ENCODE data around the gene TCP11. TPM values are rescaled to one million over a fixed set of nuclear protein-coding genes. Genes with fewer than 3 reads are reported as not detected.
A peak's percentile ranks its signal among the peaks of the same experiment; 100 is the strongest.

The TCP11 gene
- total and polyA plus RNA-seq, 5 donors from 2014 or later: not detected

DNA sequence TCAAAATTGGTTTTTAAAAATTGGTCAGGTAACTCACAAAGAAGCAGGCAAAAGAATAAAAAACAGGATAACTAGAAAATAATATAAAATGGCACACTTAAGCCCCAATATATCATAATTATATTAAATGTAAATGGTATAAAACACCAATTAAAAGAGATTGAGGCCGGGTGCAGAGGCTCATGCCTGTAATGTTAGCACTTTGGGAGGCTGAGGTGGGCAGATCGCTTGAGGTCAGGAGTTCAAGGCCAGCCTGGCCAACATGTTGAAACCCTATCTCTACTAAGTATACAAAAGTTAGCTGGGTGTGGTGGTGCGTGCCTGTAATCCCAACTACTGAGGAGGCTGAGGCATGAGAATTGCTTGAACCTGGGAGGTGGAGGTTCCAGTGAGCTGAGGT, 36.1 kb downstream of the TCP11 start:
- DNase-seq: no peak
- Histone ChIP-seq H3K4me1 (ENCODE audit: control insufficient read depth, insufficient read depth, low read length, poor library complexity, severe bottlenecking) (peaks cover 4% of the 10 kb centered on the region), H3K36me3 (ENCODE audit: control insufficient read depth, insufficient read depth, low read length) (no peaks in the 10 kb centered on the region), H3K9me3 (ENCODE audit: control insufficient read depth in 2 of 2, low read length in 2 of 2) (no peaks in the 10 kb centered on the region), H3K27ac (ENCODE audit: insufficient read depth, low read length, poor library complexity, severe bottlenecking) (no peak overlapping the region), H3K4me3 (ENCODE audit: low read depth, low read length) (no peak overlapping the region), H3K27me3 (ENCODE audit: control insufficient read depth, insufficient read depth, low read length) (no peaks in the 10 kb centered on the region)
- peaks cover 0 to 4% (median 0%) of the 10 kb centered on the region in 7 donors for H3K9me3 Mint-ChIP-seq
- peaks cover 4% of the 10 kb centered on the region for H3K36me3 Mint-ChIP-seq
- H3K27ac Mint-ChIP-seq: no peak overlapping the region
- H3K4me1 Mint-ChIP-seq: peaks cover 3 to 13% (median 8%) of the 10 kb centered on the region in 4 donors
- H3K27me3 Mint-ChIP-seq: no peaks in the 10 kb centered on the region
- no peak overlapping the region for H3K4me3 Mint-ChIP-seq
- ATAC-seq (ENCODE audit: low read depth in 2 of 2): no peak

- Histone ChIP-seq H3K9me3 (ENCODE audit: control insufficient read depth in 2 of 2, low read length in 2 of 2) (no peaks in the 10 kb centered on the region), H3K36me3 (ENCODE audit: control insufficient read depth, insufficient read depth, low read length) (no peaks in the 10 kb centered on the region), H3K4me3 (ENCODE audit: low read depth, low read length) (no peak overlapping the region), H3K4me1 (ENCODE audit: control insufficient read depth, insufficient read depth, low read length, poor library complexity, severe bottlenecking) (no peaks in the 10 kb centered on the region), H3K27ac (ENCODE audit: insufficient read depth, low read length, poor library complexity, severe bottlenecking) (no peak overlapping the region), H3K27me3 (ENCODE audit: control insufficient read depth, insufficient read depth, low read length) (no peaks in the 10 kb centered on the region)
- DNase-seq: no peak
- H3K36me3 Mint-ChIP-seq: no peaks in the 10 kb centered on the region
- no peaks in the 10 kb centered on the region for H3K9me3 Mint-ChIP-seq
- no peak overlapping the region for H3K27ac Mint-ChIP-seq
- peaks cover 10% of the 10 kb centered on the region for H3K27me3 Mint-ChIP-seq
- no peak overlapping the region for H3K4me3 Mint-ChIP-seq
- peaks cover 0 to 4% (median 0%) of the 10 kb centered on the region in 4 donors for H3K4me1 Mint-ChIP-seq
- ATAC-seq (ENCODE audit: low read depth in 2 of 2): no peak
Observed at GRCh38 chr6:35099116-35099515, 42.0 kb downstream of the TCP11 start.

DNA sequence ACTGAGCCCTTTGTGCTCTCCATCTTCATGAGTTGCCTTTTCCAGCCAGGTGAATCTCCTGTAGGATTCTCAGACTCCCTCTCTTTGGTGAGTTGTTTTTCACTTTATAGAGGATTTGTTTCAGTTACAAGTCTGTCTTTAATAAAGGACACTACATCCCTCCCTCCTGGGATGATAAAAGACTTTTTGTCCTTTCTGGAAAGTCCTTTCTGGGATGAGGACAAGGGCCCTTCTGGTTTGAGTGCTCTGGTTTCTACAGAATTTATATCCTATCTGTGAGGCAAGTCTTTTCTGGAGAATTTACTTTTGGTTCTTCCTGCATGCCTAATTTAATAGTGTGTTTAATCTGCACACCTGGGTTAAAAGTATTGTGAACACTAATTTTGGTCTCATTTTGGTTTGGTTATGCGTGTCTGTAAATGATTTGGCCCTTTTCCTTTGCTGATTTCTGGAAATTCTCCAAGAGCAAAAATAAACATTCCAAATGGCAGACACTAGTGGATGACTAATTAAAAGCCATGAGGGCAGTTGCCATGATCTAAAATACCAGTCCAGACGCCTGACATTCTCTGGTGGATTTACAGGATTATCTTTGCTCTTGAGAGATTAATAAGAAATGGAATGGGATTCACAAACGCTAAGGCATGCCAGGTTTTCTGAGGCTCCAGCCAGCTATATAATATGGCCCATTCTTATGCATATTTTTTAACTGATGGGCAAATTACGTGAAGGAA, 44.8 kb downstream of the TCP11 start:
- Histone ChIP-seq H3K4me3 (ENCODE audit: low read depth, low read length) (no peak overlapping the region), H3K9me3 (ENCODE audit: control insufficient read depth in 2 of 2, low read length in 2 of 2) (no peaks in the 10 kb centered on the region), H3K36me3 (ENCODE audit: control insufficient read depth, insufficient read depth, low read length) (no peaks in the 10 kb centered on the region), H3K27ac (ENCODE audit: insufficient read depth, low read length, poor library complexity, severe bottlenecking) (no peak overlapping the region), H3K4me1 (ENCODE audit: control insufficient read depth, insufficient read depth, low read length, poor library complexity, severe bottlenecking) (no peaks in the 10 kb centered on the region), H3K27me3 (ENCODE audit: control insufficient read depth, insufficient read depth, low read length) (no peaks in the 10 kb centered on the region)
- Mint-ChIP-seq H3K27ac (no peak overlapping the region), H3K4me1 (peaks cover 0 to 4% (median 0%) of the 10 kb centered on the region in 4 donors), H3K9me3 (no peaks in the 10 kb centered on the region), H3K36me3 (peaks cover 4% of the 10 kb centered on the region), H3K27me3 (peaks cover 11% of the 10 kb centered on the region), H3K4me3 (no peak overlapping the region)
- DNase-seq (no peak), ATAC-seq (ENCODE audit: low read depth in 2 of 2) (no peak)

DNA sequence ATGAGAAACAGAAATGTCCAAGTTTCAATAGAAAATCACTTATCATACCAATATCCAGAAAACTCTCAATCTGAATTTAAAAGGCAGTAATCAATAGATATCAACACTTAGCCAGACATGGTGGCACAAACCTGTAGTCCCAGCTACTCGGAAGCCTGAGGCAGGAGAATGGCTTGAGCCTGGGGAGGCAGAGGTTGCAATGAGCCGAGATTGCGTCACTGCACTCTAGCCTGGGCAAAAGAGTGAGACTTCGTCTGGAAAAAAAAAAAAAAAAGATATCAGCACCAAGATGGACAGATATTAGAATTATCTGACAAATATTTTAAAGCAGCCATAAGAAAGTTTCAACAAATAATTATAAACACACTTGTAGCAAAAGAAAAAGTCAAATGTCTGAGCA, 47.0 kb downstream of the TCP11 start:
- peaks cover 3% of the 10 kb centered on the region for H3K36me3 ChIP-seq (ENCODE audit: control insufficient read depth, insufficient read depth, low read length)
- no peak for DNase-seq
- H3K27ac ChIP-seq (ENCODE audit: insufficient read depth, low read length, poor library complexity, severe bottlenecking): no peak overlapping the region
- no peak overlapping the region for H3K4me3 ChIP-seq (ENCODE audit: low read depth, low read length)
- H3K27ac Mint-ChIP-seq: no peak overlapping the region
- peaks cover 15% of the 10 kb centered on the region for H3K27me3 Mint-ChIP-seq
- H3K27me3 ChIP-seq (ENCODE audit: control insufficient read depth, insufficient read depth, low read length): no peaks in the 10 kb centered on the region
- no peaks in the 10 kb centered on the region for H3K9me3 Mint-ChIP-seq
- ATAC-seq (ENCODE audit: low read depth in 2 of 2): no peak
- H3K4me1 ChIP-seq (ENCODE audit: control insufficient read depth, insufficient read depth, low read length, poor library complexity, severe bottlenecking): no peaks in the 10 kb centered on the region
- H3K9me3 ChIP-seq (ENCODE audit: control insufficient read depth in 2 of 2, low read length in 2 of 2): no peaks in the 10 kb centered on the region
- no peak overlapping the region for H3K4me3 Mint-ChIP-seq
- H3K4me1 Mint-ChIP-seq: peaks cover 0 to 4% (median 0%) of the 10 kb centered on the region in 4 donors
- peaks cover 22% of the 10 kb centered on the region for H3K36me3 Mint-ChIP-seq

GRCh38 chr6:35093783-35094182, 47.4 kb downstream of the TCP11 start:
- Histone ChIP-seq H3K27ac (ENCODE audit: insufficient read depth, low read length, poor library complexity, severe bottlenecking) (no peak overlapping the region), H3K4me1 (ENCODE audit: control insufficient read depth, insufficient read depth, low read length, poor library complexity, severe bottlenecking) (no peaks in the 10 kb centered on the region), H3K9me3 (ENCODE audit: control insufficient read depth in 2 of 2, low read length in 2 of 2) (no peaks in the 10 kb centered on the region), H3K27me3 (ENCODE audit: control insufficient read depth, insufficient read depth, low read length) (no peaks in the 10 kb centered on the region), H3K4me3 (ENCODE audit: low read depth, low read length) (no peak overlapping the region), H3K36me3 (ENCODE audit: control insufficient read depth, insufficient read depth, low read length) (peaks cover 3% of the 10 kb centered on the region)
- DNase-seq (no peak), ATAC-seq (ENCODE audit: low read depth in 2 of 2) (no peak)
- H3K4me3 Mint-ChIP-seq: no peak overlapping the region
- no peak overlapping the region for H3K27ac Mint-ChIP-seq
- peaks cover 15% of the 10 kb centered on the region for H3K27me3 Mint-ChIP-seq
- H3K9me3 Mint-ChIP-seq: no peaks in the 10 kb centered on the region
- peaks cover 0 to 4% (median 0%) of the 10 kb centered on the region in 4 donors for H3K4me1 Mint-ChIP-seq
- H3K36me3 Mint-ChIP-seq: peaks cover 23% of the 10 kb centered on the region

DNA sequence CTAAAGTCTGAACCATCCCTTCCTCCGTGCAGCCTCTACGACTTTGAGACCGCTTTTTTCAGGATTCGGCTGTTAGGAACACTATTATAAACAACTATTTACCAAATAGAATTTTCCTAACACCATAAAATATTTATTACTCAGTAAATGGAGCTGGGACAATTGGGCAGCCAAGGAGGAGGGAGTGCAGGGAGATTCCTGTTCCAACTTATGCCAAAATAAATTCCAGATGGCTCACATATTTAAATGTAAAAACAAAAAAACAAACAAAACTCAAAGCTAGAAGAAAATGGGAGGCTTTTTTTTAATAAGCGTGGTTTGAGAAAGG, 48.1 kb downstream of the TCP11 start:
- H3K27ac Mint-ChIP-seq: no peak overlapping the region
- no peaks in the 10 kb centered on the region for H3K9me3 ChIP-seq (ENCODE audit: control insufficient read depth in 2 of 2, low read length in 2 of 2)
- H3K36me3 Mint-ChIP-seq: peaks cover 23% of the 10 kb centered on the region
- H3K4me3 ChIP-seq (ENCODE audit: low read depth, low read length): no peak overlapping the region
- no peaks in the 10 kb centered on the region for H3K27me3 ChIP-seq (ENCODE audit: control insufficient read depth, insufficient read depth, low read length)
- H3K4me1 Mint-ChIP-seq: peaks cover 0 to 4% (median 0%) of the 10 kb centered on the region in 4 donors
- peaks cover 15% of the 10 kb centered on the region for H3K27me3 Mint-ChIP-seq
- DNase-seq (no peak), ATAC-seq (ENCODE audit: low read depth in 2 of 2) (no peak)
- no peak overlapping the region for H3K27ac ChIP-seq (ENCODE audit: insufficient read depth, low read length, poor library complexity, severe bottlenecking)
- no peaks in the 10 kb centered on the region for H3K4me1 ChIP-seq (ENCODE audit: control insufficient read depth, insufficient read depth, low read length, poor library complexity, severe bottlenecking)
- no peaks in the 10 kb centered on the region for H3K9me3 Mint-ChIP-seq
- H3K4me3 Mint-ChIP-seq: no peak overlapping the region
- H3K36me3 ChIP-seq (ENCODE audit: control insufficient read depth, insufficient read depth, low read length): peaks cover 8% of the 10 kb centered on the region

DNA sequence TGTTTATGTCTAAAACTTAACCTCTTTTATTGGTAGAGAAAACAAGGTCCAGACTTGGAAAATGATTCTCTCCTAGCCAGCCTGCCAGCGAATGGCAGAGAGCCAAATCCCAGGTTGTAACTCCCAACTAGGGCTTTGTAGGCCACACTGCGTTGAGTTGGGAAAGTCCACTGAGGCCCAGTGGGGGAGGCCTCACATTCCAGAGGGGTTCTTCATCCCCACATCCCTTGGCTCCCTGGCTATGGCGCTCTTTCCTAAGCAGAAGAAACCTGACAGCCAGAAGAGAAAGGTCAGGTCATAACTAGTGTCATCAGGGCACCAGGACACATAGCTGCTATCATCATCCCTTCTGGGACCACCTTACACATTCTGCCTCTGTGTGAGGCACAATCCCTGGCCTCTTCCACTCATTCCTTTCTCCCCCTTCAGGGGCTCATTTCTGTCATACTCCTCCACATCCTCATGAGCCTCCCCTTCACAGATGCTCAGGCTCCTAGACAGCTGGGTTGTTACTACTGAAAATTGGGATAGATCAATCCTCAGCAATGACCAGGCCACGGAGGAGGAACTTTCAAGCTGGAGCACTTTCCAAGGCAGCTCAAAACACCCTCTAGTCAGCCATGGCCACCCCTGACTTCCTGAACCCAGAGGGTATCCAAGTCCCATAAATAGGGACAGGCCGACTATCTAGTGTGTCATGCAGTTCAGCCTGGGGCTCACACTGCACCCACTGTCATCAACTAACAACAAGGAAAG, 48.6 kb downstream of the TCP11 start:
- H3K27me3 Mint-ChIP-seq: peaks cover 12% of the 10 kb centered on the region
- no peaks in the 10 kb centered on the region for H3K27me3 ChIP-seq (ENCODE audit: control insufficient read depth, insufficient read depth, low read length)
- H3K4me3 ChIP-seq (ENCODE audit: low read depth, low read length): no peak overlapping the region
- H3K36me3 Mint-ChIP-seq: peaks cover 23% of the 10 kb centered on the region
- no peak overlapping the region for H3K27ac ChIP-seq (ENCODE audit: insufficient read depth, low read length, poor library complexity, severe bottlenecking)
- ATAC-seq (ENCODE audit: low read depth in 2 of 2): no peak
- H3K9me3 Mint-ChIP-seq: no peaks in the 10 kb centered on the region
- peak overlapping the region in 1 of 3 donors; percentile 61 for H3K27ac Mint-ChIP-seq
- no peak overlapping the region for H3K4me3 Mint-ChIP-seq
- H3K4me1 Mint-ChIP-seq: peaks cover 0 to 4% (median 0%) of the 10 kb centered on the region in 4 donors
- peaks cover 12% of the 10 kb centered on the region for H3K36me3 ChIP-seq (ENCODE audit: control insufficient read depth, insufficient read depth, low read length)
- no peaks in the 10 kb centered on the region for H3K9me3 ChIP-seq (ENCODE audit: control insufficient read depth in 2 of 2, low read length in 2 of 2)
- no peaks in the 10 kb centered on the region for H3K4me1 ChIP-seq (ENCODE audit: control insufficient read depth, insufficient read depth, low read length, poor library complexity, severe bottlenecking)
- DNase-seq: no peak

All from CD4-positive, CD25-positive, alpha-beta regulatory T cell (primary cell).